GM12875 (cell line): ENCODE data around the gene FCN2.

Source experiments
- H3K4me3 ChIP-seq: one replicate; pipeline ENCODE4 v1.5.1; 2011; ENCODE audit warnings: low read depth, low read length, control low read depth
- CTCF ChIP-seq: IDR thresholded peaks from 2 replicates; pipeline ENCODE4 v1.5.1; 2011; ENCODE audit warnings: low read depth, mild to moderate bottlenecking, control low read depth, inconsistent platforms, low read length, moderate library complexity, borderline replicate concordance; ENCODE audit not compliant: insufficient read depth

FCN2 gene

GRCh38 chr9:134863306-134863902, 17.2 kb upstream of the FCN2 start:
- TF ChIP-seq CTCF = no peak

GRCh38 chr9:134863941-134864820, 16.4 kb upstream of the FCN2 start:
- no peak overlapping the region for H3K4me3 ChIP-seq
- TF ChIP-seq CTCF = no peak

More at GRCh38 chr9:134863306-134863902, 17.2 kb upstream of the FCN2 start:
- no peak overlapping the region for H3K4me3 ChIP-seq

- TF ChIP-seq CTCF = no peak
- no peak overlapping the region for H3K4me3 ChIP-seq
Observed at GRCh38 chr9:134864821-134865190, 15.8 kb upstream of the FCN2 start.

GRCh38 chr9:134867917-134868750, 12.5 kb upstream of the FCN2 start:
- TF ChIP-seq CTCF = no peak
- H3K4me3 ChIP-seq = no peak overlapping the region

GRCh38 chr9:134868751-134869553, 11.7 kb upstream of the FCN2 start:
- no peak overlapping the region for H3K4me3 ChIP-seq

More at GRCh38 chr9:134868751-134869553, 11.7 kb upstream of the FCN2 start:
- no peak for TF ChIP-seq CTCF
